Astrocyte (in vitro differentiated cells and primary cell): ENCODE measurements around the gene DHRS7B.

ENCODE experiments used
- CTCF ChIP-seq: IDR thresholded peaks from 2 replicates; pipeline ENCODE4 v1.5.1; 2011; ENCODE audit warnings: low read depth, mild to moderate bottlenecking, inconsistent platforms, low read length, moderate library complexity; ENCODE audit not compliant: insufficient read depth
- EZH2 ChIP-seq: IDR thresholded peaks from 2 replicates; pipeline ENCODE4 v1.6.1; 2012; ENCODE audit warnings: mild to moderate bottlenecking, low read length, inconsistent platforms; ENCODE audit not compliant: insufficient read depth

- TF ChIP-seq CTCF (no peak), EZH2 (no peak)
Observed at GRCh38 chr17:21218831-21219380, 92.1 kb downstream of the DHRS7B start.
